ENCODE measurements around the gene TMEM131.

GRCh38 chr2:98043101-98043500 lies 47.4 kb upstream of the TMEM131 start:
- TF ChIP-seq CTCF (IDR thresholded peaks at IDR 0.05; ENCODE audit: low read depth, low read length) (no peak), EZH2phosphoT487 (IDR thresholded peaks at IDR 0.05; ENCODE audit: low read depth) (no peak)

Data from OCI-LY3 (cell line).